Measurements from ENCODE around the gene PTGER4.

DNA sequence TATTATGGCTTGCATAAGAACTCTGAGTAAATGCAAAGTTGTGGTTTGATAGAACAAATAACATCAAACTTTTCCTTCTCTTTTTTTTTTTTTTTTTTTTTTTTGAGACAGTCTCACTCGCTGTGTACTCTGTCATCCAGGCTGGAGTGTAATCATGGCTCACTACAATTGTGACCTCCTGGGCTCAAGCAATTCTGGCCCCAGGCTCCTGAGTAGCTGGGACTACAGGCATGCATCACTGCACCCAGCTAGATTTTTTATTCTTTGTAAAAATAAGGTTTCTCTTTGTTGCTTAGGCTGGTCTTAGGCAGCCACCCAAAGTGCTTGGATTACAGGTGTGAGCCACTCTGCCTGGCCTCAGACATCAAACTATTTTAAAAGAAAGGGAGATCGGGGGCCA lies 19.0 kb upstream of the PTGER4 start:
- no peak for TF ChIP-seq POLR2A (IDR thresholded peaks at IDR 0.05)
- TF ChIP-seq CTCF (IDR thresholded peaks at IDR 0.05): no peak

Measured in gastroesophageal sphincter (tissue), 3 donors.